GM19193 (cell line): Measurements from ENCODE around the gene PIGL.

ENCODE experiments used
- POLR2A ChIP-seq: IDR thresholded peaks from 4 replicates; pipeline ENCODE4 v1.6.1; 2011; ENCODE audit not compliant: insufficient read depth, insufficient read length; ENCODE audit errors: extremely low read depth

The PIGL gene

GRCh38 chr17:16353317-16354174 lies 136.5 kb downstream of the PIGL start, which contains the start of gene CENPV:
TSS of gene CENPV (minus strand) at chr17:16353469. CDS start at chr17:16353436, 33 bp downstream.
- peak; percentile 67 for TF ChIP-seq POLR2A

GRCh38 chr17:16354585-16354984 lies 137.6 kb downstream of the PIGL start:
- TF ChIP-seq POLR2A = no peak

GRCh38 chr17:16358394-16358793 lies 141.4 kb downstream of the PIGL start:
- TF ChIP-seq POLR2A = no peak

GRCh38 chr17:16361874-16362273 lies 144.9 kb downstream of the PIGL start:
- TF ChIP-seq POLR2A = no peak

GRCh38 chr17:16363749-16364536 lies 146.9 kb downstream of the PIGL start:
- TF ChIP-seq POLR2A = no peak

GRCh38 chr17:16364625-16365024 lies 147.6 kb downstream of the PIGL start:
- TF ChIP-seq POLR2A = no peak

GRCh38 chr17:16371742-16372141 lies 154.7 kb downstream of the PIGL start:
- TF ChIP-seq POLR2A = no peak

GRCh38 chr17:16374146-16374938 lies 157.3 kb downstream of the PIGL start:
- no peak for TF ChIP-seq POLR2A
